Measurements from ENCODE around the gene TLL1. TPM values are rescaled to one million over a fixed set of nuclear protein-coding genes. Genes with fewer than 3 reads are reported as not detected.

TLL1 gene
- total RNA-seq, 1 donor from 2014 or later, result 1.5 TPM

GRCh38 chr4:165905405-165906027 is 32.5 kb downstream of the TLL1 start:
- no peak for ATAC-seq

GRCh38 chr4:165906272-165906671 is 33.2 kb downstream of the TLL1 start:
- ATAC-seq, result no peak

GRCh38 chr4:165909947-165910346 is 36.9 kb downstream of the TLL1 start:
- ATAC-seq, result no peak

- ATAC-seq, result no peak
Measured at GRCh38 chr4:165915215-165915614, 42.2 kb downstream of the TLL1 start.

- ATAC-seq, result no peak
Measured at GRCh38 chr4:165921546-165921945, 48.5 kb downstream of the TLL1 start.

- no peak for ATAC-seq
Measured at GRCh38 chr4:165922747-165923146, 49.7 kb downstream of the TLL1 start.

GRCh38 chr4:165926307-165926706 is 53.3 kb downstream of the TLL1 start:
- no peak for ATAC-seq

- ATAC-seq, result no peak
Measured at GRCh38 chr4:165927366-165927765, 54.3 kb downstream of the TLL1 start.

GRCh38 chr4:165927815-165928214 is 54.8 kb downstream of the TLL1 start:
- no peak for ATAC-seq

- ATAC-seq, result no peak
Measured at GRCh38 chr4:165928601-165929000, 55.6 kb downstream of the TLL1 start.

- no peak for ATAC-seq
Measured at GRCh38 chr4:165929662-165930061, 56.6 kb downstream of the TLL1 start.

GRCh38 chr4:165931741-165932140 is 58.7 kb downstream of the TLL1 start:
- ATAC-seq, result no peak

GRCh38 chr4:165944900-165945299 is 71.9 kb downstream of the TLL1 start:
- ATAC-seq, result no peak

GRCh38 chr4:165945991-165946390 is 73.0 kb downstream of the TLL1 start:
- ATAC-seq, result no peak

GRCh38 chr4:165947019-165947418 is 74.0 kb downstream of the TLL1 start:
- ATAC-seq, result no peak

- ATAC-seq, result no peak
Measured at GRCh38 chr4:165953181-165953580, 80.1 kb downstream of the TLL1 start.

- ATAC-seq, result no peak
Measured at GRCh38 chr4:165963621-165964020, 90.6 kb downstream of the TLL1 start.

GRCh38 chr4:165964591-165964990 is 91.6 kb downstream of the TLL1 start:
- ATAC-seq, result no peak

- no peak for ATAC-seq
Measured at GRCh38 chr4:165965503-165965902, 92.5 kb downstream of the TLL1 start.

GRCh38 chr4:165966833-165967232 is 93.8 kb downstream of the TLL1 start:
- no peak for ATAC-seq

- peak; percentile 93 for ATAC-seq
Measured at GRCh38 chr4:165967486-165967885, 94.4 kb downstream of the TLL1 start.

GRCh38 chr4:165970703-165971420 is 97.8 kb downstream of the TLL1 start:
- ATAC-seq, result no peak

- no peak for ATAC-seq
Measured at GRCh38 chr4:165971446-165971845, 98.4 kb downstream of the TLL1 start.

- peak; percentile 79 for ATAC-seq
Measured at GRCh38 chr4:165971933-165972332, 98.9 kb downstream of the TLL1 start.

- ATAC-seq, result peak; percentile 92
Measured at GRCh38 chr4:165972747-165973146, 99.7 kb downstream of the TLL1 start.
